ENCODE results near the gene PLEKHA7. TPM values are rescaled to one million over a fixed set of nuclear protein-coding genes. Genes with fewer than 3 reads are reported as not detected.
"Not testable (repeated sequence)": the region's sequence is repeated elsewhere in the genome, so short reads cannot be mapped to it uniquely, and the experiment has no call there.

Gene PLEKHA7
- total RNA-seq, 1 donor from 2014 or later, result 0.92 TPM

GRCh38 chr11:16911658-16912057 lies 102.6 kb downstream of the PLEKHA7 start:
- Mint-ChIP-seq H3K9me3 (ENCODE audit: low read depth) (no peaks in the 10 kb centered on the region), H3K4me1 (ENCODE audit: low read depth) (no peaks in the 10 kb centered on the region), H3K4me3 (ENCODE audit: unreplicated experiment) (no peak overlapping the region), H3K27me3 (ENCODE audit: low read depth) (peaks cover 5% of the 10 kb centered on the region), H3K36me3 (ENCODE audit: low read depth) (peaks cover 4% of the 10 kb centered on the region), H3K27ac (ENCODE audit: unreplicated experiment) (no peak overlapping the region)
- TF ChIP-seq, protein P1, sequence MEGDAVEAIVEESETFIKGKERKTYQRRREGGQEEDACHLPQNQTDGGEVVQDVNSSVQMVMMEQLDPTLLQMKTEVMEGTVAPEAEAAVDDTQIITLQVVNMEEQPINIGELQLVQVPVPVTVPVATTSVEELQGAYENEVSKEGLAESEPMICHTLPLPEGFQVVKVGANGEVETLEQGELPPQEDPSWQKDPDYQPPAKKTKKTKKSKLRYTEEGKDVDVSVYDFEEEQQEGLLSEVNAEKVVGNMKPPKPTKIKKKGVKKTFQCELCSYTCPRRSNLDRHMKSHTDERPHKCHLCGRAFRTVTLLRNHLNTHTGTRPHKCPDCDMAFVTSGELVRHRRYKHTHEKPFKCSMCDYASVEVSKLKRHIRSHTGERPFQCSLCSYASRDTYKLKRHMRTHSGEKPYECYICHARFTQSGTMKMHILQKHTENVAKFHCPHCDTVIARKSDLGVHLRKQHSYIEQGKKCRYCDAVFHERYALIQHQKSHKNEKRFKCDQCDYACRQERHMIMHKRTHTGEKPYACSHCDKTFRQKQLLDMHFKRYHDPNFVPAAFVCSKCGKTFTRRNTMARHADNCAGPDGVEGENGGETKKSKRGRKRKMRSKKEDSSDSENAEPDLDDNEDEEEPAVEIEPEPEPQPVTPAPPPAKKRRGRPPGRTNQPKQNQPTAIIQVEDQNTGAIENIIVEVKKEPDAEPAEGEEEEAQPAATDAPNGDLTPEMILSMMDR (IDR thresholded peaks at IDR 0.05), result no peak
- DNase-seq (ENCODE audit: low spot score), result no peak

GRCh38 chr11:16911186-16911585 lies 103.0 kb downstream of the PLEKHA7 start:
- TF ChIP-seq, protein P1 (IDR thresholded peaks at IDR 0.05), result no peak
- no peak overlapping the region for H3K4me3 Mint-ChIP-seq (ENCODE audit: unreplicated experiment)
- no peak overlapping the region for H3K27ac Mint-ChIP-seq (ENCODE audit: unreplicated experiment)
- no peaks in the 10 kb centered on the region for H3K4me1 Mint-ChIP-seq (ENCODE audit: low read depth)
- H3K9me3 Mint-ChIP-seq (ENCODE audit: low read depth), result no peaks in the 10 kb centered on the region
- peaks cover 3% of the 10 kb centered on the region for H3K36me3 Mint-ChIP-seq (ENCODE audit: low read depth)
- peaks cover 5% of the 10 kb centered on the region for H3K27me3 Mint-ChIP-seq (ENCODE audit: low read depth)
- DNase-seq (ENCODE audit: low spot score), result no peak

DNA sequence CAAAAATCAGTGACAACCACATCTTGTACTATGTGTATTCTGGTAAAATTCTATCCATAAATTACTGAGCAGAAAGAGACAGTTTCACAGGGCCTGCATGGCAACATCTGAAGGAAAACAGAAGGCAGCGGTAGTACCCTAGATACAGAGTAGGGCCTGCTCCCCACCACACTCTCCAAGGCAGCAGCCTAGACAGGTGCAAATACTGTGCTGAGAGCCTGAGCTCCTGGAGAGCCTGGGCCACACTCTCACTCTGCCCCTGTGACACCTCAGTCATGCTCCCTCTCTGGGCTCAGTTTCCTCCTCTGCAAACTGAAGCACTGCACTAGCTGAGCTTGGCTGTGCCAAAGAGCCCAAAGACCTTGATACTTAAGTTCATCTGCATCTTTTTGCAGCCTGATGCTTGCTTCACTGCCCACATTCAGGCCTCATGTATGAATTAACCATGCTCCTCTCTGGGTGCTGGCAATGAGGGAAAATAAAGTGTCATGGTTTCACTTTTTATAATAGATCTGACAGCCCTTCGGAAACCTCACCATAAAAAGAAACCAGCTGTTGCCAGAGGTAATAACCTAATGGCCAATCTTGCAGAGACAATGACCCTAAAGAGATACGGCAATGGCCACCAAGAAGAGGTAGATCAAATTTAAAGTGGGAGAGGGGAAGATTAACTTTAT lies 104.7 kb downstream of the PLEKHA7 start:
- no peak overlapping the region for H3K27ac Mint-ChIP-seq (ENCODE audit: unreplicated experiment)
- no peak overlapping the region for H3K4me3 Mint-ChIP-seq (ENCODE audit: unreplicated experiment)

DNA sequence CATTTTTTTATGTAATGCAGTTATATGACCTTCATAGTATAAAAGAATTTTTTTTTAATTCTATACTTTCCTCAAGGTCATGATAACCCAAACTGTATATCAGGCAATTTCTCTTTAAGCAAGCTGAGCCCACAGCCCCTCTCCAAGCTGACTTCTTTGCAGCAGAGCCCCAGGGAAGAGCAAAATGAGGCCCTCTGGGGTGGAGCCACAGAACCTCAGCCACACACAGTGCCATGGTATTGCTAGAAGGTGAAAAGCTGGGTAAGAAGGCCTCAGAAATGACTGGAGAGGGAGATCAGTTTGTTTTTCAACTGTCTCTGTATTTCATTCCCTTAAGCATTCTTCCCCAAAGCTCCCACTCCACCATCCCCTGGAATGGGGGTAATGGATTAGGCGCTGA lies 108.8 kb downstream of the PLEKHA7 start:
- TF ChIP-seq, protein P1 (IDR thresholded peaks at IDR 0.05), result no peak
- no peaks in the 10 kb centered on the region for H3K36me3 Mint-ChIP-seq (ENCODE audit: low read depth)
- peaks cover 3% of the 10 kb centered on the region for H3K9me3 Mint-ChIP-seq (ENCODE audit: low read depth)
- peaks cover 11% of the 10 kb centered on the region for H3K4me1 Mint-ChIP-seq (ENCODE audit: low read depth)
- no peak for DNase-seq (ENCODE audit: low spot score)
- no peak overlapping the region for H3K4me3 Mint-ChIP-seq (ENCODE audit: unreplicated experiment)
- no peak overlapping the region for H3K27ac Mint-ChIP-seq (ENCODE audit: unreplicated experiment)
- H3K27me3 Mint-ChIP-seq (ENCODE audit: low read depth), result no peaks in the 10 kb centered on the region

More for the DNA sequence above, 104.7 kb downstream of the PLEKHA7 start:
- Mint-ChIP-seq H3K9me3 (ENCODE audit: low read depth) (no peaks in the 10 kb centered on the region), H3K36me3 (ENCODE audit: low read depth) (no peaks in the 10 kb centered on the region), H3K4me1 (ENCODE audit: low read depth) (no peaks in the 10 kb centered on the region), H3K27me3 (ENCODE audit: low read depth) (peaks cover 5% of the 10 kb centered on the region)
- TF ChIP-seq, protein P1 (IDR thresholded peaks at IDR 0.05), result no peak
- no peak for DNase-seq (ENCODE audit: low spot score)

GRCh38 chr11:16904761-16905160 lies 109.5 kb downstream of the PLEKHA7 start:
- not testable (repeated sequence) for H3K9me3 Mint-ChIP-seq (ENCODE audit: low read depth); DNase-seq (ENCODE audit: low spot score); H3K36me3 Mint-ChIP-seq (ENCODE audit: low read depth); H3K27ac Mint-ChIP-seq (ENCODE audit: unreplicated experiment); H3K27me3 Mint-ChIP-seq (ENCODE audit: low read depth); H3K4me3 Mint-ChIP-seq (ENCODE audit: unreplicated experiment)
- peaks cover 11% of the 10 kb centered on the region for H3K4me1 Mint-ChIP-seq (ENCODE audit: low read depth)

- H3K9me3 Mint-ChIP-seq (ENCODE audit: low read depth), result peaks cover 3% of the 10 kb centered on the region
Observed at GRCh38 chr11:16902781-16903378, 111.3 kb downstream of the PLEKHA7 start.

More at GRCh38 chr11:16902781-16903378, 111.3 kb downstream of the PLEKHA7 start:
- H3K27me3 Mint-ChIP-seq (ENCODE audit: low read depth), result no peaks in the 10 kb centered on the region
- no peaks in the 10 kb centered on the region for H3K36me3 Mint-ChIP-seq (ENCODE audit: low read depth)
- TF ChIP-seq, protein P1 (IDR thresholded peaks at IDR 0.05), result no peak
- no peak overlapping the region for H3K27ac Mint-ChIP-seq (ENCODE audit: unreplicated experiment)
- no peak overlapping the region for H3K4me3 Mint-ChIP-seq (ENCODE audit: unreplicated experiment)
- H3K4me1 Mint-ChIP-seq (ENCODE audit: low read depth), result peaks cover 11% of the 10 kb centered on the region
- no peak for DNase-seq (ENCODE audit: low spot score)

Measured in chondrocyte (in vitro differentiated cells).